ENCODE data around the gene ROR1.

GRCh38 chr1:63849149-63849548, 75.3 kb downstream of the ROR1 start:
- TF ChIP-seq USF2 (CRISPR knock-in tag; IDR thresholded peaks at IDR 0.05) (no peak), CTCF (IDR thresholded peaks at IDR 0.05) (no peak), PREB (CRISPR knock-in tag; IDR thresholded peaks at IDR 0.05; ENCODE audit: borderline replicate concordance) (no peak)
